HepG2 (cell line): Measurements from ENCODE around the gene PHKA1.

Source experiments
- ARNT ChIP-seq: fragments of 450-650 bp; IDR thresholded peaks from 2 replicates; pipeline ENCODE4 v1.6.1; 2017
- POLR2A ChIP-seq, 2 experiments: IDR thresholded peaks; 2 replicates each; pipeline ENCODE4 v1.6.1; 2011; ENCODE audit warnings: low read depth in 2 of 2, low read length in 2 of 2, mild to moderate bottlenecking in 1 of 2, moderate library complexity in 1 of 2; ENCODE audit not compliant: insufficient read depth in 1 of 2
- SMAD3 ChIP-seq: sonication (generic); formaldehyde crosslinking; IDR thresholded peaks from 2 replicates; pipeline ENCODE4 v1.4.0; 2020; ENCODE audit warnings: missing genetic modification reagents

DNA sequence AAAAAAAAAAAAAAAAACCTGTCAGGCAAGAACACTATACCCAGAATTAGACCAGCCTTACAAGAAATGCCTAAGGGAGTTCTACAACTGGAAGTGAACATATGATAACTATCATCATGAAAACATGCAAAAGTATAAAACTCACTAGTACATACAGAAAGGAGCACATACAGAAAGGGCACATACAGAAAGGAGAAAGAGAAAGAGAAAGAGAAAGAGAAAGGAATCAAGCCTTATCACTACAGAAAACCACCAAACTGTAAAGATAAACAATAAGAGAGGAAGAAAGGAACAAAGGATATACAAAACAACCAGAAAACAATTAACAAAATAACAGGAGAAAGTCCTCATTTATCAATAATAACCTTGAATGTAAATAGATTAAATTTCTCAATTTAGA is 50.4 kb downstream of the PHKA1 start:
- TF ChIP-seq SMAD3 (no peak), POLR2A (IDR thresholded peaks at IDR 0.05; ENCODE audit: insufficient read depth in 1 of 2, low read depth in 2 of 2, low read length in 2 of 2) (no peak), ARNT (no peak)
